Esophagus muscularis mucosa (tissue), 4 donors: ENCODE measurements around the gene NLK. TPM values are rescaled to one million over a fixed set of nuclear protein-coding genes. Genes with fewer than 3 reads are reported as not detected.

Source experiments
- DNase-seq: peaks from one replicate; pipeline ENCODE4 v3.0.0-alpha.2; 2017; ENCODE audit errors: extremely low spot score
- H3K27ac ChIP-seq, 4 donors: fragments of 200-600 bp; sonication (generic); replicated peaks in 1 of 4; 1 replicate in 3 of 4; 2 replicates in 1 of 4; pipeline ENCODE4 v1.5.1; 2016 to 2019; ENCODE audit warnings: mild to moderate bottlenecking in 1 of 4
- H3K27me3 ChIP-seq, 4 donors: fragments of 200-600 bp; sonication (generic); one replicate each; pipeline versions ENCODE4 v1.5.1 to v1.6.0; 2016 to 2019
- H3K36me3 ChIP-seq, 4 donors: fragments of 200-600 bp; sonication (generic); one replicate each; pipeline ENCODE4 v1.5.1; 2016 to 2019
- H3K4me1 ChIP-seq, 4 donors: fragments of 200-600 bp; sonication (generic); one replicate each; pipeline ENCODE4 v1.5.1; 2016 to 2019
- H3K4me3 ChIP-seq, 4 donors: fragments of 200-600 bp; sonication (generic); 1 replicate in 2 of 4; 2 replicates in 2 of 4; pipeline ENCODE4 v1.5.1; 2016 to 2019; ENCODE audit warnings: mild to moderate bottlenecking in 4 of 4, moderate library complexity in 1 of 4
- H3K9me3 ChIP-seq, 4 donors: fragments of 200-600 bp; sonication (generic); 1 replicate in 3 of 4; 2 replicates in 1 of 4; pipeline ENCODE4 v1.5.1; 2016 to 2019
- EP300 ChIP-seq: sonication (generic); formaldehyde crosslinking; IDR thresholded peaks from one replicate; pipeline ENCODE4 v1.6.1; 2017; ENCODE audit warnings: antibody characterized with exemption
- POLR2A ChIP-seq: fragments of 450-650 bp; IDR thresholded peaks from one replicate; pipeline ENCODE4 v1.6.1; 2017; ENCODE audit warnings: antibody characterized with exemption, moderate library complexity, mild to moderate bottlenecking, low read depth
- POLR2AphosphoS5 ChIP-seq, 2 donors: sonication (generic); formaldehyde crosslinking; IDR thresholded peaks; one replicate each; pipeline ENCODE4 v1.6.1; 2017; ENCODE audit warnings: antibody characterized with exemption in 2 of 2
- WGBS: methylation state at CpG from one replicate; pipeline ENCODE4 v1.1.5; 2018; 5-methylcytosine and 5-hydroxymethylcytosine counted together
- intact Hi-C: fragments of 100-400 bp; cut with DNase I; formaldehyde crosslinking; loops from one replicate; pipeline ENCODE4 v1.15.1; 2023
- total RNA-seq, 4 donors: library from RNA; depleted of rRNA; stranded (reverse); fragments of >200 nt; gene quantifications; one replicate each; pipeline versions ENCODE4 v1.1.0 to v1.2.1, GENCODE V29; 2016
- TF ChIP-seq, protein P1 (sequence below), 3 experiments: fragments of 200-600 bp in 2 of 3; fragments of 450-650 bp in 1 of 3; sonication (generic) in 2 of 3; IDR thresholded peaks; one replicate each; pipeline ENCODE4 v1.5.1; 2017 to 2019; ENCODE audit warnings: antibody characterized with exemption in 3 of 3, mild to moderate bottlenecking in 2 of 3, moderate library complexity in 1 of 3

The NLK gene
- total RNA-seq, 4 donors from 2014 or later = 10.1 to 16.2 (median 12.6) TPM

DNA sequence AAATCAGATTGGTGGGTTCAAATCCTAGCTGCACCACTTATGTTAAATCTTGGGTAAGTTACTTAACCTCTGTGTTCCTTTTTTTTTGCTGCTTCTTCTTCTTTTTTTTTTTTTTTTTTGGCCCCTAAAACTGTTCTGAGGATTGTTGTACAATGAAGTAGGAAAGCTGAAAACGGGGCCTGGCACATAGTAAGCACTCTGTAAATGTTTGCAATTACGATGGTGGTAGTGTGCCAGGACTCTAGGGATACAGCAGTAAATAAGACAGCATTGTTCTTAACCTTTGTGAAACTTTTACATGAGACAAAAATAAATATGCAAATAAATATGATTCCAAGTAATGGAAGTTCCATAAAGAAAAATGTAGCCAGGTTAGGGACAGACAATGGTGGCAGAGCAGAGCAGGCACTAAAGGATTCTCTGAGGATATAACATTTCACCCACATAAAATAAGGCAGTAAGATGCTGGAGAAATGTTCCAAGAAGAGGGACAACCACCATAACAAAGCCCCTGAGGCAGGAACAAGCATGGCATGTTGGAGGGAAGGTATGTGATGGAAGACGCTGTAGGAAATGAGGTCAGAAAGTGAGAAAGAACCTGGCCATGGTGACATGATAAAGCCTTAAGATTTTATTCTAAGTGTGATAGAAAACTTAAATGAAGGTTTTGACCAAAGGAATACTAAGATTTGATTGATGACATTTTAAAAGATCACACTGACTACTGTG, 127.3 kb downstream of the NLK start:
- H3K27ac ChIP-seq = no peak overlapping the region
- peaks cover 12 to 54% (median 28%) of the 10 kb centered on the region in 4 donors for H3K36me3 ChIP-seq
- no peaks in the 10 kb centered on the region for H3K9me3 ChIP-seq
- TF ChIP-seq POLR2A (no peak), EP300 (no peak), POLR2AphosphoS5 (IDR thresholded peaks at IDR 0.05) (no peak)
- no peak overlapping the region for H3K4me3 ChIP-seq
- no peaks in the 10 kb centered on the region for H3K27me3 ChIP-seq
- H3K4me1 ChIP-seq = no peaks in the 10 kb centered on the region
- no peak for DNase-seq
- WGBS = 83% methylated on average over 3 of the region's 3 CpGs
- intact Hi-C loops = no loop called here

DNA sequence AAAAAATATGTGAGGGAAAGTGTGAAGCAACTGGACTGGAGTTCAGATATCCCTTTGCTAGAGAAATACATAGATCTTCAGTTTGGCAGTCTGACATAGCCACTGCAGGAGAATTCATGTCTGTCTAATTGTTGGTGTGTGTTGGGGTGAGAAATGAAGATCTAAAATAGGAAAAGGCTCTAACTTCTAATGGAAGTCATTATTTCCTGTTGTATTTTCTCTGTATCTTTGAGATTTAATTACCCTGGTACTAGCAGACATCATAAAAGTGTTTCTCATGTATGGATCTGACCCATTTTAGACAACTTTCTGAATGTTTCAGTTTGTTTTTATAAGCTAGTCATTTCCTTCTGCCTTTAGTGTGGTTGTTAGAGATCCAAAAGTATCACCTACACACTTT, 128.3 kb downstream of the NLK start:
- TF ChIP-seq POLR2A (no peak), EP300 (no peak), POLR2AphosphoS5 (IDR thresholded peaks at IDR 0.05) (no peak)
- TF ChIP-seq, protein P1, sequence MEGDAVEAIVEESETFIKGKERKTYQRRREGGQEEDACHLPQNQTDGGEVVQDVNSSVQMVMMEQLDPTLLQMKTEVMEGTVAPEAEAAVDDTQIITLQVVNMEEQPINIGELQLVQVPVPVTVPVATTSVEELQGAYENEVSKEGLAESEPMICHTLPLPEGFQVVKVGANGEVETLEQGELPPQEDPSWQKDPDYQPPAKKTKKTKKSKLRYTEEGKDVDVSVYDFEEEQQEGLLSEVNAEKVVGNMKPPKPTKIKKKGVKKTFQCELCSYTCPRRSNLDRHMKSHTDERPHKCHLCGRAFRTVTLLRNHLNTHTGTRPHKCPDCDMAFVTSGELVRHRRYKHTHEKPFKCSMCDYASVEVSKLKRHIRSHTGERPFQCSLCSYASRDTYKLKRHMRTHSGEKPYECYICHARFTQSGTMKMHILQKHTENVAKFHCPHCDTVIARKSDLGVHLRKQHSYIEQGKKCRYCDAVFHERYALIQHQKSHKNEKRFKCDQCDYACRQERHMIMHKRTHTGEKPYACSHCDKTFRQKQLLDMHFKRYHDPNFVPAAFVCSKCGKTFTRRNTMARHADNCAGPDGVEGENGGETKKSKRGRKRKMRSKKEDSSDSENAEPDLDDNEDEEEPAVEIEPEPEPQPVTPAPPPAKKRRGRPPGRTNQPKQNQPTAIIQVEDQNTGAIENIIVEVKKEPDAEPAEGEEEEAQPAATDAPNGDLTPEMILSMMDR (IDR thresholded peaks at IDR 0.05) = no peak
- DNase-seq = no peak
- H3K4me3 ChIP-seq = no peak overlapping the region
- H3K27me3 ChIP-seq = no peaks in the 10 kb centered on the region
- intact Hi-C loops = no loop called here
- no peaks in the 10 kb centered on the region for H3K9me3 ChIP-seq
- H3K36me3 ChIP-seq = peaks cover 12 to 57% (median 28%) of the 10 kb centered on the region in 4 donors
- no peaks in the 10 kb centered on the region for H3K4me1 ChIP-seq
- H3K27ac ChIP-seq = no peak overlapping the region

DNA sequence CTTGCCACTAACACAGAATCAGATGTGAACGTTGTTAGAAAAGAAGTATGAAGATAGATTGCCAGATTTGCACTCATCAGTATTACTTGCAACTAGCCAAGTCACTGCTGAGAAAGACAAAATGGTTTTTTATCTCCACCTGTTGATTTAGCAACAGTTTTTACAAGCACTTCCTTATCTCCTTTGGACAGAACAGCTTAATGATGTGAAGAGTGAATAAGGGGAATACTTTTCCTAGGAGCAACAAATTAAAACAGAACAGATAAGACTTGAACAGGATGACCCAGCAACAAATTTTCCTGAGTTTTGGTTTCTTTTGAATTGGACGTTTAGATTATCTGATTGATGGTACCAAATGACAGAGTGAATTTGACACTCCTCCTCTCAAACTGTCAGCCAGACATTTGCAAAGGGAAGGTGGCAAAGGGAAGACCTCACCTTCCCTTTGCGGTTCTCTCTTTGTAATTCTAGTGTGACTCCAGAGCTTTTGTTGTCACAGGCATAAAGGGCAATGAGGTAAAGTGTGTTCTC, 130.6 kb downstream of the NLK start:
- Histone ChIP-seq H3K4me1 (no peaks in the 10 kb centered on the region), H3K27me3 (no peaks in the 10 kb centered on the region), H3K27ac (no peak overlapping the region), H3K36me3 (peaks cover 9 to 53% (median 28%) of the 10 kb centered on the region in 4 donors), H3K9me3 (no peaks in the 10 kb centered on the region), H3K4me3 (no peak overlapping the region)
- intact Hi-C loops = no loop called here
- no peak for DNase-seq
- TF ChIP-seq POLR2A = no peak
- TF ChIP-seq EP300 = no peak
- no peak for TF ChIP-seq POLR2AphosphoS5 (IDR thresholded peaks at IDR 0.05)
- TF ChIP-seq, protein P1 (IDR thresholded peaks at IDR 0.05) = no peak
- 36% methylated on average over 3 of the region's 3 CpGs for WGBS

DNA sequence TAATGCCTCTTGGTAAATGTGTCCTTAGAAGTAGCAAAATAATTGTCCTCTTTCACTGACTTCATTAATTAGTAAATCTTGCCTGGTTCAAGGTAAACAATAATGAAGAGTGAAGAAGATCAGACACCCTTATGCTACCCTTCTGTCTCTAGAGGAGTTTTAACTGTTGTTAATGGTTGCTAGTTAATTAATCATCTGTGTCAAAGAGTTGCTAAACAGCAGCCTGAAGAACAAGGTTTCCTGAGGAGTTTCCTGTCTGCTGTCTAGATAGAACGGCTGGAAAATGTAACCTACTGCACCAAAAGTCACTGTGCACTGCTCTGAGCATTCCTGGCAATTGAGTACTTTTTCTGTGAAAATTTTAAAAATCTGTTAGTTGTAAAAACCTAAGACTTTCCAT, 131.3 kb downstream of the NLK start:
- TF ChIP-seq, protein P1 (IDR thresholded peaks at IDR 0.05) = no peak
- TF ChIP-seq POLR2A (no peak), EP300 (no peak), POLR2AphosphoS5 (IDR thresholded peaks at IDR 0.05) (no peak)
- Histone ChIP-seq H3K4me3 (no peak overlapping the region), H3K4me1 (no peaks in the 10 kb centered on the region), H3K36me3 (peaks cover 3 to 46% (median 23%) of the 10 kb centered on the region in 4 donors), H3K27ac (no peak overlapping the region), H3K9me3 (no peaks in the 10 kb centered on the region), H3K27me3 (no peaks in the 10 kb centered on the region)
- intact Hi-C loops = no loop called here
- WGBS = 40% methylated on average over 1 of the region's 1 CpG
- no peak for DNase-seq

DNA sequence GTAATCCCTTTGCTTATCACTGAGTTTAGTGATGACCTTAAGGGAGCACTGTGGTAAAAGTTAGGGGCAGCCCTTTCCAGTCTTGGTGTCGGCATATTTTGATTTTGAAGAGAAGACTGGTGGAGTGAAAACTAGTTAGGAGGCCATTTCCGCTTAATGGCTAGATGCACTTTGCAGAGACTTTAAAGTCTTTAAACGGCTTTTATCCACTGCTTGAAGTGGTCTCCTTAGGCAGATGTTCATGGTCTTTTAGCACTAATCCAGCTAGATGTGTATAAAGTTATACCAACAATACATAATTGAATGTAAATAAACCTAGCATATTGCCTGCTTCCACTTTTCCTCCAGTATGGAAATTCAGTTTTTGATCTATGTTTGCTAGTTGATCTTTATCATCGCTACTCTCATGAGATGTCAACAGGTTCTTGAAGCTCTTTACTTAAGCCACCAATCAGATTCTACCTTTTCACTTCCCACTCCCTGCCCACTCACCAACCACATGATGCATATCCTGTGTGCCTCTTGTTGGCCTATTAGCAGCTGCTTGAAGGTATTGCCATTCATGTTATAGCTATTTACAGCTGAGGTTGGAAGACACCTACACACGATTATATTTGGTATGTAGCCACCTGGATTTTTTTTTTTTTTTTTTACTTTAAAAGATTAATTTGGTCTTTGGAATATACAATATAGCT, 132.0 kb downstream of the NLK start:
- no peaks in the 10 kb centered on the region for H3K9me3 ChIP-seq
- H3K27me3 ChIP-seq = no peaks in the 10 kb centered on the region
- TF ChIP-seq POLR2A = no peak
- TF ChIP-seq POLR2AphosphoS5 (IDR thresholded peaks at IDR 0.05) = no peak
- no peak for TF ChIP-seq EP300
- TF ChIP-seq, protein P1 (IDR thresholded peaks at IDR 0.05) = no peak
- no peaks in the 10 kb centered on the region for H3K4me1 ChIP-seq
- 81% methylated on average over 5 of the region's 5 CpGs for WGBS
- H3K4me3 ChIP-seq = no peak overlapping the region
- intact Hi-C loops = no loop called here
- no peak for DNase-seq
- peaks cover 0 to 39% (median 19%) of the 10 kb centered on the region in 4 donors for H3K36me3 ChIP-seq
- H3K27ac ChIP-seq = no peak overlapping the region
